GM12892 (cell line): ENCODE results near the gene OGFOD3.

Experiments
- POLR2A ChIP-seq: IDR thresholded peaks from 2 replicates; pipeline ENCODE4 v1.6.1; 2011; ENCODE audit warnings: low read depth, low read length, control low read depth
- POLR2AphosphoS5 ChIP-seq: IDR thresholded peaks from 2 replicates; pipeline ENCODE4 v1.6.1; 2011; ENCODE audit warnings: low read depth, low read length, control low read depth

DNA sequence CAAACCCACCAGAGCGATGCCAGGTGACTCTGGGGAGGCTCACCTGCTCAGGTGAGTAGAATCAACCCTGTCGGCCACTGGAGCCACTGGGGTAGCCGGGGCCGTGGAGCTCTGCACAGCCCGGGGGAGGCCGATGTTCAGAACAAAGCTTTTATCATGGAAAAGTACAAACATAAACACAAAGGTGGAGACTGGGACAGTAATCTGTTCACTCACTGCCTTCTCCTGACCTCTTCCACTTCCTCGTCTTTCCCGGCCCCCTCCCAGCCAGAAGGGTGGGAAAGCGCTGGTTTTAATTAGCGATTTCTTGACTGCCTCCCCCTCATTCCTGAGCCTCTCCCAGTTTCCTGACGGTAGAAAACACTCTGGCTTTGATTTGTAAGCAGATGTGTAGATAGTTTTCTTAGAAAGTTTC lies 69.1 kb downstream of the OGFOD3 start:
- TF ChIP-seq POLR2AphosphoS5 (no peak), POLR2A (no peak)
